HepG2 (cell line): Measurements from ENCODE around the gene SLC24A5. TPM values are rescaled to one million over a fixed set of nuclear protein-coding genes. Genes with fewer than 3 reads are reported as not detected.

Experiments used
- CENPX ChIP-seq: sonication (generic); formaldehyde crosslinking; IDR thresholded peaks from 2 replicates; pipeline ENCODE4 v1.9.0; 2021; ENCODE audit warnings: mild to moderate bottlenecking, missing genetic modification reagents, moderate library complexity
- JUND ChIP-seq: sonication (generic); formaldehyde crosslinking; IDR thresholded peaks from 2 replicates; pipeline ENCODE4 v1.8.0; 2022; ENCODE audit warnings: mild to moderate bottlenecking, missing genetic modification reagents
- KDM5B ChIP-seq: sonication (generic); formaldehyde crosslinking; IDR thresholded peaks from 2 replicates; pipeline ENCODE4 v1.4.0; 2020; ENCODE audit warnings: missing genetic modification reagents, mild to moderate bottlenecking, borderline replicate concordance
- MIXL1 ChIP-seq: IDR thresholded peaks from 2 replicates; pipeline ENCODE4 v1.6.1; 2016
- NKX3-1 ChIP-seq: sonication (generic); formaldehyde crosslinking; IDR thresholded peaks from 2 replicates; pipeline ENCODE4 v1.5.0; 2020; ENCODE audit warnings: missing genetic modification reagents
- NR1H2 ChIP-seq: sonication (generic); formaldehyde crosslinking; IDR thresholded peaks from 2 replicates; pipeline ENCODE4 v1.8.1; 2022; ENCODE audit warnings: low read depth, missing genetic modification reagents, borderline replicate concordance
- RBM22 ChIP-seq: fragments of 200-400 bp; formaldehyde crosslinking; optimal IDR thresholded peaks from 2 replicates; pipeline ENCODE3; 2017; ENCODE audit warnings: mild to moderate bottlenecking, low read length, moderate library complexity
- ZBTB20 ChIP-seq: sonication (generic); formaldehyde crosslinking; IDR thresholded peaks from 2 replicates; pipeline ENCODE4 v1.8.1; 2023; ENCODE audit warnings: missing genetic modification reagents, low read depth, mild to moderate bottlenecking, borderline replicate concordance
- ZNF441 ChIP-seq: sonication (generic); formaldehyde crosslinking; IDR thresholded peaks from 2 replicates; pipeline ENCODE4 v1.7.0; 2021; ENCODE audit warnings: missing genetic modification reagents, borderline replicate concordance
- polyA plus RNA-seq, 8 experiments: library from polyadenylated mRNA; depleted of rRNA in 3 of 8; stranded (reverse) in 7 of 8; unstranded in 1 of 8; fragments of >200 nt; fragmentation: Illumina TruSeq in 4 of 8; extraction: Trizol in 4 of 8; gene quantifications; 2 replicates each; pipeline versions ENCODE4 v1.2.1 to v1.2.3, GENCODE V29; 2011 to 2016; ENCODE audit warnings: low read depth in 4 of 8, missing spikeins in 1 of 8, mixed read lengths in 1 of 8; ENCODE audit not compliant: insufficient read depth in 1 of 8
- total RNA-seq, 5 experiments: library from RNA; depleted of rRNA; stranded (reverse); fragments of >200 nt; fragmentation: Illumina TruSeq; extraction: Trizol; gene quantifications; 2 replicates each; pipeline ENCODE4 v1.2.3, GENCODE V29; 2016; ENCODE audit warnings: low read depth in 1 of 5
- TF ChIP-seq, protein P1 (sequence below): IDR thresholded peaks from 2 replicates; pipeline ENCODE4 v1.6.1; 2018; ENCODE audit warnings: missing genetic modification reagents
- TF ChIP-seq, protein P2 (sequence below), 2 experiments: sonication (generic) in 1 of 2; formaldehyde crosslinking in 1 of 2; IDR thresholded peaks; 2 replicates each; pipeline versions ENCODE4 v1.4.0 to v1.6.1; 2016 to 2020; ENCODE audit warnings: borderline replicate concordance in 1 of 2, low read depth in 1 of 2, mild to moderate bottlenecking in 1 of 2, missing genetic modification reagents in 1 of 2
- TF ChIP-seq, protein P3 (sequence below): sonication (generic); formaldehyde crosslinking; IDR thresholded peaks from 2 replicates; pipeline ENCODE4 v1.4.0; 2020; ENCODE audit warnings: missing genetic modification reagents, borderline replicate concordance
- TF ChIP-seq, protein P4 (sequence below): sonication (generic); formaldehyde crosslinking; IDR thresholded peaks from 2 replicates; pipeline ENCODE4 v1.4.0; 2020; ENCODE audit warnings: missing genetic modification reagents
- TF ChIP-seq, protein P5 (sequence below): IDR thresholded peaks from 2 replicates; pipeline ENCODE4 v1.6.1; 2016; ENCODE audit warnings: missing genetic modification reagents, missing compliant biosample characterization
- TF ChIP-seq, protein P6 (sequence below): sonication (generic); formaldehyde crosslinking; conservative IDR thresholded peaks from 2 replicates; pipeline ENCODE4 v1.8.1; 2023; ENCODE audit warnings: missing genetic modification reagents

SLC24A5 gene
- total and polyA plus RNA-seq, 2 of the 13 experiments (the other 11 are each of a cell fraction or from before 2014, with no cell fraction given) = not detected

DNA sequence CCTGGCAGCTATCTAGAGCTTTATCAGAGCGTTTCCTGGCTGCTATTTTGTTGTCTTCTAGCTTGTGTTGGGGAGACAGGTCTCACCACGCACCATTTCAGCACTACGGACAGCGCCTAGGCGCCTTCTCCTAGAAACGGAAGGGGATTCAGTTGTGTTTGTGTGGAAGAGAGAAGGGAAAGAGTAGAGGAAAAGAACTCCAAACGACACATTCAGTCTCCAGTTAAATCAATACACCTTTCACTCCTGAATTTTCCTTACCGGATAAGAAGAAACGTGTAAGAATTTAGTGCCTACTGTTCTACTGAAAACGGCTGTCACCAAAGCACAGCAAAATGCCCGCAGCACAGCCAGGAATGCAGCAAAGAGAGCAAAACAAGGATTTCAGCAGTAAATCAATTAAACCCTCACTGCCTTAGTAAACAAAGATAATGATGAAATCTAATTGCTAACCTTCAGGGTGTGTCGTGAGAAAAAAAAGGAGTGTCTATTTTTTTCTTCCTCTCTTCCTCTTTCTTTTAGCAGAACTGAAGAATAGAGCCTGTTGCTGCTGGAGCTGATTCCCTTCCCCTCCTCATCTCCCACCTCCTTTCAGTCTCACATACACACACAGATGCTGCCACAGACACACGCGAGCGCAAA, 70.3 kb downstream of the SLC24A5 start (continued):
- peak; percentile 86 for TF ChIP-seq ZNF441 (CRISPR knock-in tag)
- TF ChIP-seq RBM22 = no peak
- no peak for TF ChIP-seq CENPX (CRISPR knock-in tag)
- peak; percentile 71; the same call in 1 of the 2 replicates for TF ChIP-seq NKX3-1
- peak; percentile 41; the same call in 1 of the 2 replicates for TF ChIP-seq ZBTB20 (CRISPR knock-in tag)
- TF ChIP-seq JUND (CRISPR knock-in tag) = no peak
- TF ChIP-seq, protein P1, sequence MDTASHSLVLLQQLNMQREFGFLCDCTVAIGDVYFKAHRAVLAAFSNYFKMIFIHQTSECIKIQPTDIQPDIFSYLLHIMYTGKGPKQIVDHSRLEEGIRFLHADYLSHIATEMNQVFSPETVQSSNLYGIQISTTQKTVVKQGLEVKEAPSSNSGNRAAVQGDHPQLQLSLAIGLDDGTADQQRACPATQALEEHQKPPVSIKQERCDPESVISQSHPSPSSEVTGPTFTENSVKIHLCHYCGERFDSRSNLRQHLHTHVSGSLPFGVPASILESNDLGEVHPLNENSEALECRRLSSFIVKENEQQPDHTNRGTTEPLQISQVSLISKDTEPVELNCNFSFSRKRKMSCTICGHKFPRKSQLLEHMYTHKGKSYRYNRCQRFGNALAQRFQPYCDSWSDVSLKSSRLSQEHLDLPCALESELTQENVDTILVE (CRISPR knock-in tag) = 0 out of 2 replicates have a peak, but pooled peaks have one; percentile 30
- TF ChIP-seq KDM5B = no peak
- TF ChIP-seq NR1H2 (CRISPR knock-in tag) = no peak
- TF ChIP-seq, protein P2, sequence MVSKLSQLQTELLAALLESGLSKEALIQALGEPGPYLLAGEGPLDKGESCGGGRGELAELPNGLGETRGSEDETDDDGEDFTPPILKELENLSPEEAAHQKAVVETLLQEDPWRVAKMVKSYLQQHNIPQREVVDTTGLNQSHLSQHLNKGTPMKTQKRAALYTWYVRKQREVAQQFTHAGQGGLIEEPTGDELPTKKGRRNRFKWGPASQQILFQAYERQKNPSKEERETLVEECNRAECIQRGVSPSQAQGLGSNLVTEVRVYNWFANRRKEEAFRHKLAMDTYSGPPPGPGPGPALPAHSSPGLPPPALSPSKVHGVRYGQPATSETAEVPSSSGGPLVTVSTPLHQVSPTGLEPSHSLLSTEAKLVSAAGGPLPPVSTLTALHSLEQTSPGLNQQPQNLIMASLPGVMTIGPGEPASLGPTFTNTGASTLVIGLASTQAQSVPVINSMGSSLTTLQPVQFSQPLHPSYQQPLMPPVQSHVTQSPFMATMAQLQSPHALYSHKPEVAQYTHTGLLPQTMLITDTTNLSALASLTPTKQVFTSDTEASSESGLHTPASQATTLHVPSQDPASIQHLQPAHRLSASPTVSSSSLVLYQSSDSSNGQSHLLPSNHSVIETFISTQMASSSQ (IDR thresholded peaks at IDR 0.05; ENCODE audit: low read depth) = no peak
- TF ChIP-seq, protein P2 (CRISPR knock-in tag; IDR thresholded peaks at IDR 0.05; ENCODE audit: borderline replicate concordance) = no peak
- TF ChIP-seq, protein P3, sequence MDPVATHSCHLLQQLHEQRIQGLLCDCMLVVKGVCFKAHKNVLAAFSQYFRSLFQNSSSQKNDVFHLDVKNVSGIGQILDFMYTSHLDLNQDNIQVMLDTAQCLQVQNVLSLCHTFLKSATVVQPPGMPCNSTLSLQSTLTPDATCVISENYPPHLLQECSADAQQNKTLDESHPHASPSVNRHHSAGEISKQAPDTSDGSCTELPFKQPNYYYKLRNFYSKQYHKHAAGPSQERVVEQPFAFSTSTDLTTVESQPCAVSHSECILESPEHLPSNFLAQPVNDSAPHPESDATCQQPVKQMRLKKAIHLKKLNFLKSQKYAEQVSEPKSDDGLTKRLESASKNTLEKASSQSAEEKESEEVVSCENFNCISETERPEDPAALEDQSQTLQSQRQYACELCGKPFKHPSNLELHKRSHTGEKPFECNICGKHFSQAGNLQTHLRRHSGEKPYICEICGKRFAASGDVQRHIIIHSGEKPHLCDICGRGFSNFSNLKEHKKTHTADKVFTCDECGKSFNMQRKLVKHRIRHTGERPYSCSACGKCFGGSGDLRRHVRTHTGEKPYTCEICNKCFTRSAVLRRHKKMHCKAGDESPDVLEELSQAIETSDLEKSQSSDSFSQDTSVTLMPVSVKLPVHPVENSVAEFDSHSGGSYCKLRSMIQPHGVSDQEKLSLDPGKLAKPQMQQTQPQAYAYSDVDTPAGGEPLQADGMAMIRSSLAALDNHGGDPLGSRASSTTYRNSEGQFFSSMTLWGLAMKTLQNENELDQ (CRISPR knock-in tag) = no peak; the same call in 1 of the 2 replicates
- TF ChIP-seq, protein P4, sequence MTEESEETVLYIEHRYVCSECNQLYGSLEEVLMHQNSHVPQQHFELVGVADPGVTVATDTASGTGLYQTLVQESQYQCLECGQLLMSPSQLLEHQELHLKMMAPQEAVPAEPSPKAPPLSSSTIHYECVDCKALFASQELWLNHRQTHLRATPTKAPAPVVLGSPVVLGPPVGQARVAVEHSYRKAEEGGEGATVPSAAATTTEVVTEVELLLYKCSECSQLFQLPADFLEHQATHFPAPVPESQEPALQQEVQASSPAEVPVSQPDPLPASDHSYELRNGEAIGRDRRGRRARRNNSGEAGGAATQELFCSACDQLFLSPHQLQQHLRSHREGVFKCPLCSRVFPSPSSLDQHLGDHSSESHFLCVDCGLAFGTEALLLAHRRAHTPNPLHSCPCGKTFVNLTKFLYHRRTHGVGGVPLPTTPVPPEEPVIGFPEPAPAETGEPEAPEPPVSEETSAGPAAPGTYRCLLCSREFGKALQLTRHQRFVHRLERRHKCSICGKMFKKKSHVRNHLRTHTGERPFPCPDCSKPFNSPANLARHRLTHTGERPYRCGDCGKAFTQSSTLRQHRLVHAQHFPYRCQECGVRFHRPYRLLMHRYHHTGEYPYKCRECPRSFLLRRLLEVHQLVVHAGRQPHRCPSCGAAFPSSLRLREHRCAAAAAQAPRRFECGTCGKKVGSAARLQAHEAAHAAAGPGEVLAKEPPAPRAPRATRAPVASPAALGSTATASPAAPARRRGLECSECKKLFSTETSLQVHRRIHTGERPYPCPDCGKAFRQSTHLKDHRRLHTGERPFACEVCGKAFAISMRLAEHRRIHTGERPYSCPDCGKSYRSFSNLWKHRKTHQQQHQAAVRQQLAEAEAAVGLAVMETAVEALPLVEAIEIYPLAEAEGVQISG (CRISPR knock-in tag) = 0 out of 2 replicates have a peak, but pooled peaks have one; percentile 50
- TF ChIP-seq, protein P5, sequence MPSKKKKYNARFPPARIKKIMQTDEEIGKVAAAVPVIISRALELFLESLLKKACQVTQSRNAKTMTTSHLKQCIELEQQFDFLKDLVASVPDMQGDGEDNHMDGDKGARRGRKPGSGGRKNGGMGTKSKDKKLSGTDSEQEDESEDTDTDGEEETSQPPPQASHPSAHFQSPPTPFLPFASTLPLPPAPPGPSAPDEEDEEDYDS (CRISPR knock-in tag) = no peak
- 0 out of 2 replicates have a peak, but pooled peaks have one; percentile 34 for TF ChIP-seq MIXL1 (CRISPR knock-in tag)
- TF ChIP-seq, protein P6, sequence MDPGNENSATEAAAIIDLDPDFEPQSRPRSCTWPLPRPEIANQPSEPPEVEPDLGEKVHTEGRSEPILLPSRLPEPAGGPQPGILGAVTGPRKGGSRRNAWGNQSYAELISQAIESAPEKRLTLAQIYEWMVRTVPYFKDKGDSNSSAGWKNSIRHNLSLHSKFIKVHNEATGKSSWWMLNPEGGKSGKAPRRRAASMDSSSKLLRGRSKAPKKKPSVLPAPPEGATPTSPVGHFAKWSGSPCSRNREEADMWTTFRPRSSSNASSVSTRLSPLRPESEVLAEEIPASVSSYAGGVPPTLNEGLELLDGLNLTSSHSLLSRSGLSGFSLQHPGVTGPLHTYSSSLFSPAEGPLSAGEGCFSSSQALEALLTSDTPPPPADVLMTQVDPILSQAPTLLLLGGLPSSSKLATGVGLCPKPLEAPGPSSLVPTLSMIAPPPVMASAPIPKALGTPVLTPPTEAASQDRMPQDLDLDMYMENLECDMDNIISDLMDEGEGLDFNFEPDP (CRISPR knock-in tag) = no peak
